Right lobe of liver (tissue), 4 donors: ENCODE results near the gene HK1.

ENCODE experiments used
- CTCF ChIP-seq, 4 donors: fragments of 200-600 bp in 3 of 4; fragments of 450-650 bp in 1 of 4; IDR thresholded peaks; one replicate each; pipeline versions ENCODE4 v1.5.1 to v1.8.0; 2016 to 2022; ENCODE audit warnings: antibody characterized with exemption in 4 of 4, mild to moderate bottlenecking in 2 of 4
- POLR2A ChIP-seq: fragments of 450-650 bp; IDR thresholded peaks from one replicate; pipeline ENCODE4 v1.6.1; 2017; ENCODE audit warnings: antibody characterized with exemption, mild to moderate bottlenecking
- donor health status: DM: no; HTN: no; CAD: no.
- donor health status: DM: no; HTN: no; CAD: no.
- donor health status: DM: no; HTN: yes; CAD: no.

- no peak for TF ChIP-seq CTCF (IDR thresholded peaks at IDR 0.05)
- TF ChIP-seq POLR2A = no peak
Observed at GRCh38 chr10:69377933-69378332, 99.6 kb downstream of the HK1 start.
